22Rv1 (cell line): ENCODE results near the gene CXCL17.

Source experiments
- CTCF ChIP-seq: fragments of 450-650 bp; IDR thresholded peaks from 2 replicates; pipeline ENCODE4 v1.5.1; 2017; ENCODE audit warnings: mild to moderate bottlenecking
- ZFX ChIP-seq: fragments of 450-650 bp; IDR thresholded peaks from 2 replicates; pipeline ENCODE4 v1.6.1; 2017; ENCODE audit warnings: antibody characterized with exemption, borderline replicate concordance

GRCh38 chr19:42409477-42409876 lies 33.3 kb downstream of the CXCL17 start:
- TF ChIP-seq CTCF (no peak), ZFX (no peak)
